ENCODE results near the gene LRRTM4.

DNA sequence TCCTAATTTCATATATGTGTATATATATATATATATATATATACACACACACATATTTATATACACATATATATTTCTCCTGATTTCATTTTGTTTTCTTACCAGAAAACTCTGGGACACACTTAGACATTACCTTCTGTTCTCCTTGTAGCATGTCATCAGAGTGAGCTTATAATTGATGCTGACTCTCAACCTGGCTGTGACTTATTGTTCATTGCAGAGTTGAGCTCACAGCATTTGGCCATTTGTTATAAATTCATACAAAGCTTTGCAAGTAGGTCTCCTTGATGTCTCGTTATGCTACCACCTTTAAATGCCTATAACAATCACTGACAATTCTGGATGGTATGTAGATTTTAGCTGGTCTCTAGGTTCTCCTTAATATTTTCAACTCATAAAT lies 314.8 kb downstream of the LRRTM4 start:
- TF ChIP-seq CTCF (IDR thresholded peaks at IDR 0.05) (no peak), POLR2A (IDR thresholded peaks at IDR 0.05) (no peak)

All from uterus (tissue), 2 donors.